BJ (cell line): ENCODE measurements around the gene MED17. TPM values are rescaled to one million over a fixed set of nuclear protein-coding genes. Genes with fewer than 3 reads are reported as not detected.

Experiments used
- CTCF ChIA-PET: fragments of 350-600 bp; formaldehyde crosslinking; extraction: SDS; loops from one replicate; lab custom pipeline; 2021; ENCODE audit warnings: antibody characterized with exemption, inconsistent platforms; lab: Yijun Ruan, JAX
- POLR2A ChIA-PET: fragments of 300-600 bp; sonication (Branson Sonifier 250); formaldehyde crosslinking; extraction: SDS; loops from one replicate; lab custom pipeline; 2021; ENCODE audit warnings: antibody characterized with exemption; lab: Charles Lee
- DNase-seq: peaks from one replicate; pipeline ENCODE4 v3.0.0-alpha.2; 2011; ENCODE audit warnings: low read depth
- H3K27me3 ChIP-seq: 2 replicates; pipeline ENCODE4 v1.6.0; 2011; ENCODE audit warnings: low read length; ENCODE audit not compliant: control insufficient read depth, insufficient read depth
- H3K36me3 ChIP-seq: 2 replicates; pipeline ENCODE4 v1.5.1; 2011; ENCODE audit warnings: low read length; ENCODE audit not compliant: control insufficient read depth, insufficient read depth
- H3K4me3 ChIP-seq: 2 replicates; pipeline ENCODE4 v1.5.1; 2011; ENCODE audit warnings: low read depth, mild to moderate bottlenecking, control low read depth, low read length
- CTCF ChIP-seq: IDR thresholded peaks from 2 replicates; pipeline ENCODE4 v1.5.1; 2011; ENCODE audit warnings: low read depth, mild to moderate bottlenecking, control low read depth, inconsistent platforms, low read length, moderate library complexity; ENCODE audit not compliant: insufficient read depth
- polyA plus RNA-seq: library from polyadenylated mRNA; depleted of rRNA; stranded (reverse); fragments of >200 nt; gene quantifications from 2 replicates; pipeline ENCODE4 v1.2.3, GENCODE V29; 2011

MED17 gene
- polyA plus RNA-seq, 1 experiment, result 10.4 TPM

GRCh38 chr11:93737904-93738612, 46.0 kb upstream of the MED17 start:
- H3K27me3 ChIP-seq, result no peaks in the 10 kb centered on the region
- TF ChIP-seq CTCF, result no peak
- CTCF ChIA-PET, result interaction anchor here (0.6 to 1.6 kb wide), 3 partner anchors 24 to 577 kb away, joined by 3 read pairs; partner anchors contain the start of gene MED17
- H3K4me3 ChIP-seq, result no peak overlapping the region; the same call in 1 of the 2 replicates
- peaks cover 13% of the 10 kb centered on the region for H3K36me3 ChIP-seq
- POLR2A ChIA-PET, result interaction anchor here (0.6 to 0.8 kb wide), 2 partner anchors 46 to 1005 kb away, joined by 3 read pairs; partner anchors contain the start of gene MED17
- DNase-seq, result no peak

GRCh38 chr11:93738647-93739081, 45.4 kb upstream of the MED17 start:
- H3K36me3 ChIP-seq, result peaks cover 15% of the 10 kb centered on the region
- ChIA-PET POLR2A (interaction anchor here (0.6 to 0.8 kb wide), 2 partner anchors 45 to 1004 kb away, joined by 3 read pairs; partner anchors contain the start of gene MED17), CTCF (interaction anchor here (0.6 to 1.6 kb wide), 3 partner anchors 23 to 578 kb away, joined by 3 read pairs; partner anchors contain the start of gene MED17)
- no peaks in the 10 kb centered on the region for H3K27me3 ChIP-seq
- no peak for DNase-seq
- peak overlapping the region; percentile 82 for H3K4me3 ChIP-seq
- TF ChIP-seq CTCF, result no peak

GRCh38 chr11:93740031-93740729, 43.9 kb upstream of the MED17 start:
- CTCF ChIA-PET, result interaction anchor here (1.6 kb wide), 1 partner anchor 8 kb away, joined by 4 read pairs; no protein-coding TSS in a partner anchor
- DNase-seq, result peak; percentile 16
- H3K27me3 ChIP-seq, result no peaks in the 10 kb centered on the region
- peaks cover 13% of the 10 kb centered on the region for H3K36me3 ChIP-seq
- TF ChIP-seq CTCF, result no peak
- POLR2A ChIA-PET, result interaction anchor here (0.5 to 1.7 kb wide), 4 partner anchors 9 to 1192 kb away, joined by 3 to 22 read pairs (median 10); partner anchors contain the start of gene MED17
- H3K4me3 ChIP-seq, result peak overlapping the region; percentile 82

GRCh38 chr11:93740730-93741093, 43.4 kb upstream of the MED17 start:
- Histone ChIP-seq H3K4me3 (peak overlapping the region; percentile 82), H3K27me3 (no peaks in the 10 kb centered on the region), H3K36me3 (peaks cover 9% of the 10 kb centered on the region)
- TF ChIP-seq CTCF, result no peak
- ChIA-PET CTCF (interaction anchor here (0.8 to 1.6 kb wide), 2 partner anchors 8 to 16 kb away, joined by 3 to 4 read pairs; no protein-coding TSS in a partner anchor), POLR2A (interaction anchor here (0.7 to 1.7 kb wide), 4 partner anchors 43 to 1191 kb away, joined by 3 to 14 read pairs (median 6); partner anchors contain the start of gene MED17)
- DNase-seq, result no peak
